GM19397 (cell line): ENCODE data around the gene OXCT2.
"Not testable (repeated sequence)": the region's sequence is repeated elsewhere in the genome, so short reads cannot be mapped to it uniquely, and the experiment has no call there.

ENCODE experiments used
- ATAC-seq: cut with Tn5 transposase; IDR thresholded peaks from one replicate; pipeline ENCODE4 v1.9.1; 2021; ENCODE audit warnings: mild to moderate bottlenecking, moderate library complexity; ENCODE audit not compliant: unreplicated experiment

The OXCT2 gene

GRCh38 chr1:39771022-39771532, at the start of gene OXCT2:
Gene OXCT2, minus strand, starts transcription at chr1:39771348. Its CDS starts 93 bp downstream, at chr1:39771255.
- ATAC-seq = not testable (repeated sequence)

- no peak for ATAC-seq
Measured at GRCh38 chr1:39819091-39819812, 48.1 kb upstream of the OXCT2 start.

GRCh38 chr1:39818482-39818881, 47.3 kb upstream of the OXCT2 start:
- ATAC-seq = no peak

DNA sequence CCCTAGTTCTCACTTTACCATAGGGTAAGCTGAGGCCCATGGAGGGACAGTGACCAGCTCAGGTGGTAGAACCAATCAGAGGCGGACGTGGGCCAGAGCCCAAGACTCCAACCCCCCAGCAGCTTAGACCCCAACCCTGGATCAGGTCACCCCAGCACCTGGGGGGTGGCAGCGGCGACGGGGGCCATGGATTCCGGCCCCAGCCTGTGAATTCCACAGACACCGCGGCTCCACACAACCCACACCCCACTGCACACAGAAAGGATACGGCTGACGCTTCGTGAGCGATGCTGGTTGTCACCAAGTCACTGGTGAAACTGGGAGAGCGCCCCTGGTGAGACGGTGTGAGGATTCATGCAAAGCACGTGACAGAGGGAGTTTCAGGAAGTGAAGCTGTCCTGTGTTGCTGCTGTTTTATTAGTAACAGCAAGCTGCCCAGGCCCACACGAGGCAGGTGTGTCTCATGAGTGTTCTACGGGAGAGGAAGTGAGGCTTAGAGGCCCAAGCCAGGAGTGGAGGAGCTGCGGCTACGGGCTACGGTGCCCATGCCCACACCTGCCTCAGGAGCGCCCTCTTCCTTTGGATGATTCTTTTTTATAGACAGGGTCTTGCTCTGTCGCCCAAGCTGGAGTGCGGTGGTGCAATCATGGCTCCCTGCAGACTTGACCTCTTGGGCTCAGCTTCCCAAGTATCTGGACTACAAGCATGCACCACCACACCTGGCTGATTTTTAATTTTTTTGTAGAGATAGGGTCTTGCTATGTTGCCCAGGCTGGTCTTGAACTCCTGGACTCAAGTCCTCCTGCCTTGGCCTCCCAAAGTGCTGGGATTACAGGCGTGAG, 46.2 kb upstream of the OXCT2 start:
- peak; percentile 76 for ATAC-seq

- ATAC-seq = peak; percentile 40
Measured at GRCh38 chr1:39816415-39817090, 45.4 kb upstream of the OXCT2 start.

DNA sequence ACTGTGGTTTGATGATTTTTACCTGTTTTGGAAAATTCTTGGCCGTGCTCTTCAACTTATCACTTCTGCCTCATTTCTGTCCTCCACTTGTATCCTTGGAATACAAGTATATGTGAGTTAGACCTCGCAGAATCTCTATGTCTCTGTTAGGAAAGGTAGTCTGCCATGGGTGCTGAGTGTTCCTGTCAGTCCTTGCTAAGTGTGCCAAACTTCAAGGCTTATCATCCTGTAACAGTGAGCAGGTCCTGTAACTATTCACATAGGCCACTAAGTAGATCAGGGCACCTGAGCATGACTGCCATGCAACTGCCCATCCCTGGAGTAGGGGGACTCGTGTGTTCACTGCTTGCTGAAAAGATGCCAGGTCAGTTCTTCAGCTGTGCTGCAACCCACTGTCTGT, 41.8 kb upstream of the OXCT2 start:
- ATAC-seq = no peak

DNA sequence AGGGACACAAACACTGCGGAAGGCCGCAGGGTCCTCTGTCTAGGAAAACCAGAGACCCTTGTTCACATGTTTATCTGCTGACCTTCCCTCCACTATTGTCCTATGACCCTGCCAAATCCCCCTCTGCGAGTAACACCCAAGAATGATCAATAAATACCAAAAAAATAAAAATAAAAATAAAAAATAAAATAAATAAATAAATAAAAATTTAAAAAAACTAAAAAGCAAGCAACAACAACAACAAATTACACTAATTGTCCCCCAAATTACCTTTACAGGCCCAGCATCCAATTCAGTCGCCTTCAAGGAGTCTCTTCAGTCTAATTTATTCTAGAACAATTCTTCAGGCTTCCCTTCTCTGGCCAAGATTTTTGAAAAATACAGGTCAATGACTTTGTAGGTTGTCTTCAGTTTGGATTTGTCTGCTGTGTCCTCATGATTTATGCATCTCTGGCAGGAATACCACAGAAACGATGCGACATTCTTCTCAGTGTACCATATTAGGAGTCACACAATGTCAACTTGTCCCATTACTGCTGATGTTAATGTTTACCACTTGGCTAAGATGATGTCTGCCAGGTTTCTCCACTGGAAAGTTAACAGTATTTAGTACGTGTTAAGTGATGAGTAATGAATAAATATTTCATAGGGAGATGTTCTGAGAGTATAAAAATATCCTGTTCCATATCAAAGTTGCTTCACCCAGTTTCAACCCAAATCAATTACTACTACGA, 37.8 kb upstream of the OXCT2 start:
- no peak for ATAC-seq

DNA sequence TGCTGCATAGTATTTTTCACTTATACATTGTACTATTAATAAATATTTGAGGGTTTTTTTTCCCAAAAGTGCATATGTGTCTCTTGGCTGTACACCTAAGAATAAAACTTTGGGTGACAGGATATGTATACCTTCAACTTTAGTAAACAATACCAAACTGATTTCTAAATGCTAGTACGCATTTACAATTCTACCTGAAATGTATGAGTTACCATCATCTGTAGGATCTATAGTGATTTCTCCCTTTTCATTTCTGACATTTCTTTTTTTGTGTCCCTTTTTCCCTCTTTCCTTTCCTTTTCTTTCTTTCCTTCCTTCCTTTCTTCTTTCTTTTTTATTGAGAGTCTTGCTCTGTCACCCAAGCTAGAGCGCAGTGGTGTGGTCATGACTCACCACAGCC, 34.2 kb upstream of the OXCT2 start:
- ATAC-seq = no peak

DNA sequence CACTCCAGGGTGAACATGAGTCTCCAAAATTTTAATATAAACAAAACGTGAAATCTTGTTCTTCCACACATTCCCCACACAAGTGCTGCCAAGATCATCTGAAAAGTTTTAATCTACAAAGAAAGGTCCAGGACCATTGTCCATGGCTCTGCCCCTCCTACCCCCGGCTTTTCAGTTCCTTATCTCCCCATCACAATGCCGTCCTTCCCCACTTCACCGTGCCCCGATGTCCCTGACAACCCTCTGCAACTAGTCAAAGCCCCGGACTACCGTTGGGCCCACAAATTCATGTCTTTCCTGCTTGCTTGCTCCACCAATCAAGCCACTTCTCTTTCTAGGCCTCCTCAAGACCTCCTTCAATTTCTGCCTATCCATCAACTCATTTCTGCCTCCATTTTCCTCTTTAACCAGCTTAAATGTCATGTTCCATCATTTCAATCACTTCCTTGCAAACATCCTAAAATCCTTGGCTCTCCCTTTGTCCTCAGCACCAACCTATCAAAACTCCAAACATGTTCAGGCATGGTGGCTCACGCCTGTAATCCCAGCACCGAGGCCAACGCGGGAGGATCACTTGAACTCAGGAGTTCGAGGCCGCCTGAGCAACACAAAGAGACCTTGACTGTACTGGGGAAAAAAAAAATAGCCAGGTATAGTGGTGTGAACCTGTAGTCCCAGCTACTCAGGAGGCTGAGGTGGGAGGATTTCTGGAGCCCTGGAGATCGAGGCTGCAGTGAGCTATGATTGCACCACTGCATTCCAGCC, 31.5 kb upstream of the OXCT2 start:
- ATAC-seq = no peak

- no peak for ATAC-seq
Measured at GRCh38 chr1:39800471-39800835, 29.3 kb upstream of the OXCT2 start.

DNA sequence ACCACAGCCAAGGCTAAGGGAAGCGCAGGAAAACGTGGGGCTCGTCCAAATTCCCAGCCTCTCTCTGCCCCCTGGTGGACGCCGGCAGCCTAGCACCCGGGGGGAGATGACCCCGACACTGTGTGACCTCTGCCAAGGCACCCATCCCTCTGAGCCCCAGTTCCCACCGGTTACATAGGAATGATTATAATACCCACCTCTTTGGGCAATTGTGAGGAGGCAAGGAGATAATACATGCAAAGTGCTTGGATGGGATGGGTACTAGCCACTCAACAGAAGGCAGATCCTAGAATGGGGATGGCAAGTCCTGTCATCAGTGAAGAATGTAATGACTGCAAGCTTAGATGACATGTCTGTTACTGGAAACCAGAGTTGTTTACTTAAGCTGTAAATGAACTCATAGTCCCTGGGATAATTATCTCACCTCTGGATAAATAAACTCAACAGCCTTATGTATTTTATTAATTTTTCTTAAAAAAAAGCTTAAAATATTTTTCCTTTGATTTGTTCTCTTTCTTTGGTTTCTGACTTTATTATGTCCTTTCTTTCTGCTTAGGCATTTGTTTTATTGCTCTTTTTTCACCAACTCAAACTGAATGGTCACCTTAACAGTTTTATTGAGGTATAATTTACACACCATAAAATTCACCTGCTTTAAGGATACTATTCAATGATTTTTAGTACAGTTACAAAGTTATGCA, 28.8 kb upstream of the OXCT2 start:
- peak; percentile 53 for ATAC-seq

- ATAC-seq = peak; percentile 62
Measured at GRCh38 chr1:39798859-39799769, 28.0 kb upstream of the OXCT2 start.

DNA sequence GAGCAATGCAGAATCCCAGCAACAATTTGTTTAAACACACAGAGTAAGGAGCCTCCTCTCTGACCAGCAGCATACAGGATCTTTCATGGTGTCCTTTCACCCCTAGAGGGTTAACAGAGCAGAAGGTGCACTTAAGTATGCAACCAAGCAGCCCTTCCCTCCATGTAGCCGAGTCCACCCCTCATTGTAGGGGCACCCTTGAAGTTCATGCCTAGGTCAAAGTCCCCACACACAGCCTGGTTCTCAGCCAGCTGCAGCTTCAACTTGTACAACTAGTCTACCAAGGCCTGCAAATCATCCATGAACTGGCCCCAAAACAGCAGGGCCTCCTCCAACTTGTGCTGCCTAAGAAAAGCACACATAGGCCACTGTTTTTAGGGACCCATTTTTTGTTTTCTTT, 24.5 kb upstream of the OXCT2 start:
- ATAC-seq = no peak

DNA sequence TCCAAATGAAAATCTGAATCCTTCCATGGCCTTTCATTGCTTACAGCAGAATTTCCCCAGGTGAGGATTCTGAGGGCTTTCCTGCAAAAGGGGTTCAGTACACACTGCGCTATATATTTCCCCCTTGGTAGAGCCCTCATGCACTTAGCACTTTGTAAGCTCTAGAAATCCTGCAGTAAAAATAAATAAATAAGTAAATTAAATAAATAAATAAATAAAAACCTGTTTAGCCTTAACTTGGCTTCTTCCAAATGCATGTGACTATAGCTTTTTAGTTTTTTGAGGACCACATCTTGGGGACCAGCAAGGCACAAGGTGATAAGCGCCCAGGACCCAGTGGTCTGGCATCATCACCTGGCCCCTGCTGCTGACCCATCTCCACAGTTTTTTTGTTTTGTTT, 20.7 kb upstream of the OXCT2 start:
- ATAC-seq = no peak

DNA sequence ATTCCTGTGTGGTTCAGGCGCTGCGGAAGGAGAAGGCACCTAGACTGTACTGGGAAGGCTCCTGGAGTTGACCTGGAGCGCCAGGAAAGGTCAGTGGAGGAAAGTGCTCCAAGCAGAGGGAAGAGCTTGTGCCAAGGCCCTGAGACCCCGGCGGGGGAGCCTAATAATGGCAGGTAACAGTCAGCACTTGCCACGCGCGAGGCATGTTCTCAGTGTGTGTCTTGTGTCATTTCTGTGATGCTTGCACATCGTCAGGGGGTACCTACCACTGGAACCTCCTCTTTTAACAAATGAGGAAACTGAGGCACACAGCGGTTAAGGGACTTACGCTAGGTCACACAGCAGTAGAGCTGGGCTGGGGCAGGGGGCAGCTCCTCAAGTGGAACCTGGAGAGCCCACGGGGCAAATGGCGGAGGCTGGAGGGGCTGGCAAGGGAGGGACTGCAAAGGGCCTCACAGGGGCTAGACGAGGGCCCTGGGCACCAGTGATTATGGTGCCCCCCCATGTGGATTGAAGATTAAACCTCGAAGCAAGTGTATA, 18.5 kb upstream of the OXCT2 start:
- no peak for ATAC-seq

- ATAC-seq = no peak
Measured at GRCh38 chr1:39788758-39789570, 17.8 kb upstream of the OXCT2 start, which contains the start of gene BMP8B. Gene BMP8B, minus strand, starts transcription at chr1:39788865. Its CDS starts 380 bp downstream, at chr1:39788485.

DNA sequence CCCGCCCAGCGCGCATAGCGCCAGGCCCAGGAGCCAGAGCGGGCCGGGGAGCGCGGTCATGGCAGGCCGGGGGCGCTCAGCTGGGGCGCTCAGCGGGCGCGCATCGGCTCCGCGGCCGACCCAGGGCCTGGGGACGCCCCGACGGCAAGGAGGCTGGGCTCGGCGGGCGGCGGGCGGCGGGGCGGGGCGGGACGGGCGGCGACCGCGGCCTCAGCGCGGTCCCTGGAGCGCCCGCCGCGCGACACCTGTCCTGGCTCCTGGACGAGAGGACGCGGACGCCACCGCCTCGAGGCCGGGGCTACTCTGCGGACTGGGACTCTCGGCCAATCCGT, 17.2 kb upstream of the OXCT2 start:
- ATAC-seq = no peak
